H1 (cell line): ENCODE measurements around the gene TLE1. TPM values are rescaled to one million over a fixed set of nuclear protein-coding genes. Genes with fewer than 3 reads are reported as not detected.

Source experiments
- ASH2L ChIP-seq: fragments of 200-600, 300-600 bp; sonication (generic); IDR thresholded peaks from one replicate; pipeline ENCODE4 v1.7.1; 2017; ENCODE audit warnings: low read length
- ATF2 ChIP-seq: IDR thresholded peaks from 2 replicates; pipeline ENCODE4 v1.6.1; 2012; ENCODE audit warnings: low read length, inconsistent platforms
- CTCF ChIP-seq, 3 experiments: IDR thresholded peaks; 1 replicate in 2 of 3; 2 replicates in 1 of 3; pipeline versions ENCODE4 v1.5.1 to v1.6.1; 2011; ENCODE audit warnings: low read length in 3 of 3, mild to moderate bottlenecking in 3 of 3, inconsistent platforms in 2 of 3, low read depth in 1 of 3, moderate library complexity in 1 of 3; ENCODE audit not compliant: insufficient read depth in 1 of 3; ENCODE audit errors: control extremely low read depth in 1 of 3
- GABPA ChIP-seq: IDR thresholded peaks from 2 replicates; pipeline ENCODE4 v1.6.1; 2011; ENCODE audit warnings: mild to moderate bottlenecking, low read length, moderate library complexity, borderline replicate concordance; ENCODE audit not compliant: insufficient read depth
- HDAC2 ChIP-seq, 2 experiments: fragments of 300-600 bp in 1 of 2; sonication (generic) in 1 of 2; IDR thresholded peaks; 2 replicates each; pipeline ENCODE4 v1.6.1; 2011 to 2012; ENCODE audit warnings: low read depth in 2 of 2, low read length in 2 of 2, mild to moderate bottlenecking in 2 of 2, moderate library complexity in 2 of 2, borderline replicate concordance in 1 of 2, inconsistent platforms in 1 of 2
- HDAC6 ChIP-seq: IDR thresholded peaks from one replicate; pipeline ENCODE4 v1.7.1; 2012; ENCODE audit warnings: low read depth, mild to moderate bottlenecking, inconsistent platforms, low read length, moderate library complexity
- MAX ChIP-seq: IDR thresholded peaks from 2 replicates; pipeline ENCODE4 v1.6.1; 2012; ENCODE audit warnings: inconsistent platforms
- POLR2A ChIP-seq, 2 experiments: IDR thresholded peaks; 1 replicate in 1 of 2; 2 replicates in 1 of 2; pipeline ENCODE4 v1.6.1; 2011; ENCODE audit warnings: low read depth in 2 of 2, low read length in 2 of 2, mild to moderate bottlenecking in 2 of 2; ENCODE audit errors: control extremely low read depth in 1 of 2
- POLR2AphosphoS5 ChIP-seq: IDR thresholded peaks from 2 replicates; pipeline ENCODE4 v1.6.1; 2011; ENCODE audit warnings: low read depth, low read length
- RBBP5 ChIP-seq: IDR thresholded peaks from 2 replicates; pipeline ENCODE4 v1.7.1; 2012; ENCODE audit warnings: low read depth, mild to moderate bottlenecking, inconsistent platforms, low read length, moderate library complexity, borderline replicate concordance
- RXRA ChIP-seq: IDR thresholded peaks from 2 replicates; pipeline ENCODE4 v1.6.1; 2011; ENCODE audit warnings: low read depth, mild to moderate bottlenecking, low read length, moderate library complexity; ENCODE audit not compliant: insufficient read depth
- SIN3A ChIP-seq, 2 experiments: IDR thresholded peaks in 1 of 2; conservative IDR thresholded peaks in 1 of 2; 2 replicates each; pipeline ENCODE4 v1.6.1; 2011 to 2012; ENCODE audit warnings: low read length in 2 of 2, improper control_type of control experiment in 1 of 2, low read depth in 1 of 2, mild to moderate bottlenecking in 1 of 2
- SP1 ChIP-seq: IDR thresholded peaks from 2 replicates; pipeline ENCODE4 v1.6.1; 2011; ENCODE audit warnings: low read depth, low read length
- SRF ChIP-seq: IDR thresholded peaks from 2 replicates; pipeline ENCODE4 v1.6.1; 2011; ENCODE audit warnings: mild to moderate bottlenecking, low read depth, low read length, moderate library complexity
- SUZ12 ChIP-seq: fragments of 200-600 bp; sonication (generic); IDR thresholded peaks from 2 replicates; pipeline ENCODE4 v1.6.1; 2012; ENCODE audit warnings: mild to moderate bottlenecking, inconsistent platforms, low read length, moderate library complexity, mixed read lengths
- TAF1 ChIP-seq: IDR thresholded peaks from 2 replicates; pipeline ENCODE4 v1.6.1; 2011; ENCODE audit warnings: mild to moderate bottlenecking, low read depth, low read length
- TBP ChIP-seq: IDR thresholded peaks from 2 replicates; pipeline ENCODE4 v1.6.1; 2011; ENCODE audit warnings: low read depth, low read length, improper control_type of control experiment
- ZNF274 ChIP-seq: IDR thresholded peaks from 2 replicates; pipeline ENCODE4 v1.7.0; 2012; ENCODE audit warnings: low read length, borderline replicate concordance; ENCODE audit errors: extremely low read depth
- polyA plus RNA-seq, 7 experiments: library from polyadenylated mRNA; depleted of rRNA in 3 of 7; stranded (reverse) in 5 of 7; unstranded in 2 of 7; fragments of >200 nt in 5 of 7; fragments of 200-250 nt in 2 of 7; gene quantifications; 1 replicate in 5 of 7; 2 replicates in 1 of 7; 4 replicates in 1 of 7; pipeline versions ENCODE4 v1.2.1 to v1.2.3, GENCODE V29; 2011 to 2013; ENCODE audit warnings: missing spikeins in 2 of 7, mixed read lengths in 2 of 7
- total RNA-seq: library from RNA; stranded (reverse); fragmentation: NEBNext Ultra II Directional; extraction: Animal tissue kit (Norgen Biotek cat#: 25700); gene quantifications from 2 replicates; pipeline ENCODE4 v1.2.1, GENCODE V29; 2021

Gene TLE1
- total and polyA plus RNA-seq, 2 of the 8 experiments (the other 6 are each of a cell fraction or from before 2014, with no cell fraction given), result 81.8 to 91.6 TPM

- TF ChIP-seq RBBP5 (no peak), SRF (no peak), TBP (peak; percentile 79), TAF1 (peak; percentile 84), CTCF (IDR thresholded peaks at IDR 0.05; ENCODE audit: control extremely low read depth in 1 of 3, insufficient read depth in 1 of 3, low read depth in 1 of 3, low read length in 3 of 3) (no peak), RXRA (no peak), POLR2A (IDR thresholded peaks at IDR 0.05; ENCODE audit: control extremely low read depth in 1 of 2, low read depth in 2 of 2, low read length in 2 of 2) (peak in 1 of 2 experiments; percentile 68; a peak in 1 of 3 replicates), GABPA (no peak), MAX (0 out of 2 replicates have a peak, but pooled peaks have one; percentile 16), SUZ12 (no peak), HDAC6 (no peak), ATF2 (no peak; the same call in 1 of the 2 replicates), ASH2L (peak; percentile 83), SP1 (0 out of 2 replicates have a peak, but pooled peaks have one; percentile 41), HDAC2 (IDR thresholded peaks at IDR 0.05; ENCODE audit: borderline replicate concordance in 1 of 2, low read depth in 2 of 2, low read length in 2 of 2) (0 out of 4 replicates have a peak, but pooled peaks of 1 of the 2 experiments have one; percentile 15), SIN3A (conservative IDR thresholded peaks at IDR 0.05 in 1 of 2, IDR thresholded peaks at IDR 0.05 in 1 of 2; ENCODE audit: low read depth in 1 of 2, low read length in 2 of 2) (peak in 1 of 2 experiments; percentile 46; a peak in 1 of 4 replicates), POLR2AphosphoS5 (peak; percentile 47), ZNF274 (no peak)
Measured at GRCh38 chr9:81687521-81688261, 1.7 kb downstream of the TLE1 start (continued).
